GM12872 (cell line): ENCODE measurements around the gene UNK.

ENCODE experiments used
- TF ChIP-seq, protein P1 (sequence below): IDR thresholded peaks from 3 replicates; pipeline ENCODE4 v1.5.1; 2011; ENCODE audit warnings: low read depth, mild to moderate bottlenecking, low read length, moderate library complexity; ENCODE audit not compliant: insufficient read depth

UNK gene, protein sequence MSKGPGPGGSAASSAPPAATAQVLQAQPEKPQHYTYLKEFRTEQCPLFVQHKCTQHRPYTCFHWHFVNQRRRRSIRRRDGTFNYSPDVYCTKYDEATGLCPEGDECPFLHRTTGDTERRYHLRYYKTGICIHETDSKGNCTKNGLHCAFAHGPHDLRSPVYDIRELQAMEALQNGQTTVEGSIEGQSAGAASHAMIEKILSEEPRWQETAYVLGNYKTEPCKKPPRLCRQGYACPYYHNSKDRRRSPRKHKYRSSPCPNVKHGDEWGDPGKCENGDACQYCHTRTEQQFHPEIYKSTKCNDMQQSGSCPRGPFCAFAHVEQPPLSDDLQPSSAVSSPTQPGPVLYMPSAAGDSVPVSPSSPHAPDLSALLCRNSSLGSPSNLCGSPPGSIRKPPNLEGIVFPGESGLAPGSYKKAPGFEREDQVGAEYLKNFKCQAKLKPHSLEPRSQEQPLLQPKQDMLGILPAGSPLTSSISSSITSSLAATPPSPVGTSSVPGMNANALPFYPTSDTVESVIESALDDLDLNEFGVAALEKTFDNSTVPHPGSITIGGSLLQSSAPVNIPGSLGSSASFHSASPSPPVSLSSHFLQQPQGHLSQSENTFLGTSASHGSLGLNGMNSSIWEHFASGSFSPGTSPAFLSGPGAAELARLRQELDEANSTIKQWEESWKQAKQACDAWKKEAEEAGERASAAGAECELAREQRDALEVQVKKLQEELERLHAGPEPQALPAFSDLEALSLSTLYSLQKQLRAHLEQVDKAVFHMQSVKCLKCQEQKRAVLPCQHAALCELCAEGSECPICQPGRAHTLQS

GRCh38 chr17:75784473-75785015, at the start of gene UNK:
Gene UNK (plus strand): TSS chr17:75784806. CDS start chr17:75784881, 75 bp downstream.
- TF ChIP-seq, protein P1, sequence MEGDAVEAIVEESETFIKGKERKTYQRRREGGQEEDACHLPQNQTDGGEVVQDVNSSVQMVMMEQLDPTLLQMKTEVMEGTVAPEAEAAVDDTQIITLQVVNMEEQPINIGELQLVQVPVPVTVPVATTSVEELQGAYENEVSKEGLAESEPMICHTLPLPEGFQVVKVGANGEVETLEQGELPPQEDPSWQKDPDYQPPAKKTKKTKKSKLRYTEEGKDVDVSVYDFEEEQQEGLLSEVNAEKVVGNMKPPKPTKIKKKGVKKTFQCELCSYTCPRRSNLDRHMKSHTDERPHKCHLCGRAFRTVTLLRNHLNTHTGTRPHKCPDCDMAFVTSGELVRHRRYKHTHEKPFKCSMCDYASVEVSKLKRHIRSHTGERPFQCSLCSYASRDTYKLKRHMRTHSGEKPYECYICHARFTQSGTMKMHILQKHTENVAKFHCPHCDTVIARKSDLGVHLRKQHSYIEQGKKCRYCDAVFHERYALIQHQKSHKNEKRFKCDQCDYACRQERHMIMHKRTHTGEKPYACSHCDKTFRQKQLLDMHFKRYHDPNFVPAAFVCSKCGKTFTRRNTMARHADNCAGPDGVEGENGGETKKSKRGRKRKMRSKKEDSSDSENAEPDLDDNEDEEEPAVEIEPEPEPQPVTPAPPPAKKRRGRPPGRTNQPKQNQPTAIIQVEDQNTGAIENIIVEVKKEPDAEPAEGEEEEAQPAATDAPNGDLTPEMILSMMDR, result no peak

DNA sequence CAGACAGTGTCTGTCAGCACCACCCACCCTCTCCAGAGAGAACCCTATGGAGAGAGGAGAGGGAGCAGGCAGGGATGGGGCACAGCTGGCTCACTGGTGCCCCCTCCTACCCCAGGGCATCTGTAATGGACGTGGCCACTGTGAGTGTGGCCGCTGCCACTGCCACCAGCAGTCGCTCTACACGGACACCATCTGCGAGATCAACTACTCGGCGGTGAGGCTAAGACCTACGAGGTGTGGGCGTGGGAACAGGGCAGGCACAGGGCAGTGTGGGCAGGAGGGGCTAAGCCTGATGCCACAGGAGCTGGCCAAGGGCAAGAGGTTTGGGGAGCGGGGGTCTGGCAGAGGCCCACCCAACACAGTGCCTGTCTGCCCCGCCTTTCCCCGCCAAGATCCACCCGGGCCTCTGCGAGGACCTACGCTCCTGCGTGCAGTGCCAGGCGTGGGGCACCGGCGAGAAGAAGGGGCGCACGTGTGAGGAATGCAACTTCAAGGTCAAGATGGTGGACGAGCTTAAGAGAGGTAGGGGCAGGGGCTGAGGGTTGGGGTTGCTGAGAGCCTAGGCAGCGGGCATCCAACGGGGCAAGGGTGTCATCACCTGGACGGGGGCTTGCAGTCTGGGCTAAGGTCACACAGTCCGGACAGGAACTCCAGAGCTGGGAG, 48.3 kb upstream of the UNK start:
- TF ChIP-seq, protein P1, result no peak

- TF ChIP-seq, protein P1, result no peak
These were observed 47.3 kb upstream of the UNK start for GRCh38 chr17:75737133-75737962.

- TF ChIP-seq, protein P1, result no peak
These were observed 46.3 kb upstream of the UNK start for GRCh38 chr17:75738218-75738802.

GRCh38 chr17:75739174-75739573, 45.4 kb upstream of the UNK start:
- TF ChIP-seq, protein P1, result no peak

- TF ChIP-seq, protein P1, result no peak
These were observed 44.8 kb upstream of the UNK start for GRCh38 chr17:75739801-75740200.
